H9 (cell line): ENCODE results near the gene CAMKV. TPM values are rescaled to one million over a fixed set of nuclear protein-coding genes. Genes with fewer than 3 reads are reported as not detected.

ENCODE experiments used
- DNase-seq: peaks from one replicate; pipeline ENCODE4 v3.0.0-alpha.2; 2017
- H2AFZ ChIP-seq: one replicate; pipeline ENCODE4 v1.6.1; 2013; ENCODE audit warnings: mild to moderate bottlenecking, low read length, control low read depth, moderate library complexity
- H2AK5ac ChIP-seq: 2 replicates; pipeline ENCODE4 v1.6.1; 2013; ENCODE audit warnings: low read length, control low read depth, mixed read lengths; ENCODE audit not compliant: insufficient read length
- H2BK120ac ChIP-seq: one replicate; pipeline ENCODE4 v1.6.1; 2013; ENCODE audit warnings: low read depth, mild to moderate bottlenecking, low read length, control low read depth, inconsistent platforms; ENCODE audit not compliant: poor library complexity, severe bottlenecking
- H2BK12ac ChIP-seq: 2 replicates; pipeline ENCODE4 v1.6.1; 2013; ENCODE audit warnings: low read length, control low read depth, mixed read lengths, low read depth; ENCODE audit not compliant: insufficient read length
- H2BK15ac ChIP-seq: 2 replicates; pipeline ENCODE4 v1.6.1; 2013; ENCODE audit warnings: low read depth, low read length, control low read depth
- H2BK20ac ChIP-seq: one replicate; pipeline ENCODE4 v1.6.1; 2013; ENCODE audit warnings: low read depth, mild to moderate bottlenecking, low read length, control low read depth, inconsistent platforms; ENCODE audit not compliant: poor library complexity, severe bottlenecking
- H2BK5ac ChIP-seq: 2 replicates; pipeline ENCODE4 v1.6.1; 2013; ENCODE audit warnings: low read length, control low read depth, mixed read lengths; ENCODE audit not compliant: insufficient read length
- H3K14ac ChIP-seq: 2 replicates; pipeline ENCODE4 v1.6.1; 2013; ENCODE audit warnings: low read length, control low read depth; ENCODE audit not compliant: insufficient read depth
- H3K18ac ChIP-seq: 2 replicates; pipeline ENCODE4 v1.6.1; 2013; ENCODE audit warnings: low read depth, mild to moderate bottlenecking, mixed read lengths, low read length, control low read depth; ENCODE audit not compliant: insufficient read length
- H3K23ac ChIP-seq: 2 replicates; pipeline ENCODE4 v1.6.1; 2013; ENCODE audit warnings: low read length, control low read depth, mixed read lengths, low read depth; ENCODE audit not compliant: insufficient read length
- H3K23me2 ChIP-seq: 2 replicates; pipeline ENCODE4 v1.6.1; 2013; ENCODE audit warnings: low read depth, mild to moderate bottlenecking, mixed read lengths, low read length, control low read depth; ENCODE audit not compliant: insufficient read length, poor library complexity, severe bottlenecking
- H3K27ac ChIP-seq: 2 replicates; pipeline ENCODE4 v1.5.1; 2013; ENCODE audit warnings: low read length, control low read depth, mixed read lengths, low read depth; ENCODE audit not compliant: insufficient read length
- H3K27me3 ChIP-seq: 2 replicates; pipeline ENCODE4 v1.6.1; 2013; ENCODE audit warnings: low read length, control low read depth, inconsistent platforms; ENCODE audit not compliant: insufficient read depth
- H3K4ac ChIP-seq: 2 replicates; pipeline ENCODE4 v1.6.1; 2013; ENCODE audit warnings: low read depth, mild to moderate bottlenecking, control low read depth, inconsistent platforms, low read length, moderate library complexity
- H3K4me1 ChIP-seq: 2 replicates; pipeline ENCODE4 v1.6.1; 2013; ENCODE audit warnings: low read length, control low read depth, inconsistent platforms; ENCODE audit not compliant: insufficient read depth
- H3K4me2 ChIP-seq: 2 replicates; pipeline ENCODE4 v1.6.1; 2013; ENCODE audit warnings: low read length, control low read depth, mixed read lengths; ENCODE audit not compliant: insufficient read length, insufficient read depth
- H3K56ac ChIP-seq: 2 replicates; pipeline ENCODE4 v1.6.1; 2013; ENCODE audit warnings: low read depth, mild to moderate bottlenecking, mixed read lengths, low read length, control low read depth; ENCODE audit not compliant: insufficient read length
- H3K79me1 ChIP-seq: 2 replicates; pipeline ENCODE4 v1.6.1; 2013; ENCODE audit warnings: low read depth, mild to moderate bottlenecking, moderate library complexity, low read length, control low read depth, inconsistent platforms; ENCODE audit not compliant: insufficient read depth, poor library complexity, severe bottlenecking
- H3K79me2 ChIP-seq: 2 replicates; pipeline ENCODE4 v1.6.1; 2013; ENCODE audit warnings: low read length, control low read depth, inconsistent platforms; ENCODE audit not compliant: insufficient read depth
- H3K9ac ChIP-seq: 2 replicates; pipeline ENCODE4 v1.6.1; 2013; ENCODE audit warnings: low read length, control low read depth, mixed read lengths; ENCODE audit not compliant: insufficient read length; ENCODE audit errors: extremely low read depth
- H3K9me3 ChIP-seq: one replicate; pipeline ENCODE4 v1.6.1; 2013; ENCODE audit warnings: low read depth, low read length, inconsistent platforms; ENCODE audit not compliant: control insufficient read depth
- H3T11ph ChIP-seq: one replicate; pipeline ENCODE4 v1.6.1; 2013; ENCODE audit warnings: mild to moderate bottlenecking, low read length, control low read depth, inconsistent platforms
- H4K20me1 ChIP-seq: one replicate; pipeline ENCODE4 v1.6.1; 2013; ENCODE audit not compliant: control insufficient read depth, insufficient read length, insufficient read depth
- H4K5ac ChIP-seq: 2 replicates; pipeline ENCODE4 v1.6.1; 2013; ENCODE audit warnings: low read depth, mild to moderate bottlenecking, mixed read lengths, low read length, control low read depth; ENCODE audit not compliant: insufficient read length
- H4K8ac ChIP-seq: replicated peaks from 2 replicates; pipeline ENCODE4 v1.6.1; 2013; ENCODE audit warnings: low read length, control low read depth, mixed read lengths, low read depth; ENCODE audit not compliant: insufficient read length
- H4K91ac ChIP-seq: 2 replicates; pipeline ENCODE4 v1.6.1; 2013; ENCODE audit warnings: low read depth, mild to moderate bottlenecking, moderate library complexity, mixed read lengths, low read length, control low read depth; ENCODE audit not compliant: insufficient read length
- H3K27ac Mint-ChIP-seq, 3 experiments: 2 replicates in 2 of 3; 3 replicates in 1 of 3; pipeline ENCODE4 v1.8.0; 2020 to 2021; ENCODE audit warnings: mixed read lengths in 3 of 3, mild to moderate bottlenecking in 1 of 3, moderate library complexity in 1 of 3
- H3K27me3 Mint-ChIP-seq: 2 replicates; pipeline ENCODE4 v1.8.0; 2021; ENCODE audit warnings: low read depth, mild to moderate bottlenecking, moderate library complexity, mixed read lengths
- H3K36me3 Mint-ChIP-seq, 3 experiments: 2 replicates in 2 of 3; 3 replicates in 1 of 3; pipeline ENCODE4 v1.8.0; 2020 to 2021; ENCODE audit warnings: low read depth in 3 of 3, mixed read lengths in 3 of 3; ENCODE audit not compliant: insufficient read depth in 1 of 3
- H3K4me1 Mint-ChIP-seq, 2 experiments: 2 replicates each; pipeline ENCODE4 v1.8.0; 2020; ENCODE audit warnings: mixed read lengths in 2 of 2
- H3K4me3 Mint-ChIP-seq, 2 experiments: 2 replicates in 1 of 2; 3 replicates in 1 of 2; pipeline ENCODE4 v1.8.0; 2020 to 2021; ENCODE audit warnings: mild to moderate bottlenecking in 2 of 2, mixed read lengths in 2 of 2, moderate library complexity in 1 of 2
- H3K9me3 Mint-ChIP-seq, 2 experiments: 2 replicates in 1 of 2; 3 replicates in 1 of 2; pipeline ENCODE4 v1.8.0; 2020; ENCODE audit warnings: mild to moderate bottlenecking in 2 of 2, mixed read lengths in 2 of 2, moderate library complexity in 1 of 2
- WGBS: extraction: QIAGEN DNeasy Blood & Tissue Kit; methylation state at CpG from one replicate; pipeline ENCODE4 v1.1.7; 2013; ENCODE audit warnings: missing lambda C conversion rate, low lambda C conversion rate, mixed read lengths; ENCODE audit not compliant: insufficient read length; ENCODE audit errors: extremely low coverage; 5-methylcytosine and 5-hydroxymethylcytosine counted together
- total RNA-seq: library from RNA; stranded (reverse); gene quantifications from 2 replicates; pipeline ENCODE4 v1.2.1, GENCODE V29; 2021
- TF ChIP-seq, protein P1 (sequence below): fragments of 200-600 bp; sonication (generic); conservative IDR thresholded peaks from 3 replicates; pipeline ENCODE4 v1.8.0; 2021; ENCODE audit warnings: antibody characterized with exemption, mild to moderate bottlenecking

Gene CAMKV
- total RNA-seq, 1 experiment from 2014 or later: 54.2 TPM

DNA sequence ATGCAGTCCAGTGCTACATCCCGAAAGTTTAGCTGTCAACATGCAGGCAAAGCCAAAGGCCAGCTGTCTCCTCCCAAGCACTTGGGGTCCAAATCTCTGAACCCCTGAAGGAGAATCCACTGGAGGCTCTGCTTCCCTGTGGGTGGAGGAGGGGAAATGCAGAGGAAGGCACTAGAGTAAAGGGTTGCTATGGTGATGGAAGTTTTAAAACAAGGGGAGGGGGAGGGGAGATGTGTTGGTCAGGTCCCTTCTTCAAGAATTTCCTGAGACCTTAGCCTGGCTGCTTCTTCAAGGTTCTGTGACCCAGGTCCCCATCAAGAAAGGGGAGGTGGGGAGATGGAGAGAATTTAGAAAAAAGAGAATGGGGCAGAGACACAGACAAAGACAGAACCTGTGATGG, 2.3 kb downstream of the CAMKV start:
- no peak overlapping the region for H4K91ac ChIP-seq
- H3K4me1 ChIP-seq: peaks cover 10% of the 10 kb centered on the region; the same call in 1 of the 2 replicates
- H2BK12ac ChIP-seq: no peak overlapping the region
- H2BK120ac ChIP-seq: no peak overlapping the region
- peak overlapping the region; percentile 33 to 83; a peak in 4 of 5 replicates for H3K4me3 Mint-ChIP-seq
- H3K9me3 Mint-ChIP-seq: no peaks in the 10 kb centered on the region
- H3K9me3 ChIP-seq: no peaks in the 10 kb centered on the region
- no peak overlapping the region for H3K4me2 ChIP-seq
- no peak overlapping the region for H4K5ac ChIP-seq
- H3K79me1 ChIP-seq: no peaks in the 10 kb centered on the region
- no peaks in the 10 kb centered on the region; a peak in 1 of 7 replicates for H3K36me3 Mint-ChIP-seq
- H3T11ph ChIP-seq: no peak overlapping the region
- no peak overlapping the region for H3K9ac ChIP-seq
- H4K8ac ChIP-seq: no peak overlapping the region
- no peak overlapping the region for H2AFZ ChIP-seq
- no peak overlapping the region for H3K4ac ChIP-seq
- H3K27ac ChIP-seq: no peak overlapping the region
- DNase-seq: no peak
- peaks cover 34 to 56% of the 10 kb centered on the region in 2 experiments for H3K4me1 Mint-ChIP-seq
- no peak overlapping the region for H2AK5ac ChIP-seq
- H2BK15ac ChIP-seq: no peak overlapping the region
- no CpG with 5 or more reads among the region's 1 CpG for whole genome bisulfite sequencing
- peaks cover 7% of the 10 kb centered on the region for H3K23me2 ChIP-seq
- H3K27ac Mint-ChIP-seq: peak overlapping the region in 2 of 3 experiments; percentile 23 to 33; a peak in 2 of 7 replicates
- H3K27me3 Mint-ChIP-seq: peaks cover 25% of the 10 kb centered on the region
- no peaks in the 10 kb centered on the region for H3K79me2 ChIP-seq
- H3K18ac ChIP-seq: no peak overlapping the region
- H3K27me3 ChIP-seq: no peaks in the 10 kb centered on the region
- TF ChIP-seq, protein P1, sequence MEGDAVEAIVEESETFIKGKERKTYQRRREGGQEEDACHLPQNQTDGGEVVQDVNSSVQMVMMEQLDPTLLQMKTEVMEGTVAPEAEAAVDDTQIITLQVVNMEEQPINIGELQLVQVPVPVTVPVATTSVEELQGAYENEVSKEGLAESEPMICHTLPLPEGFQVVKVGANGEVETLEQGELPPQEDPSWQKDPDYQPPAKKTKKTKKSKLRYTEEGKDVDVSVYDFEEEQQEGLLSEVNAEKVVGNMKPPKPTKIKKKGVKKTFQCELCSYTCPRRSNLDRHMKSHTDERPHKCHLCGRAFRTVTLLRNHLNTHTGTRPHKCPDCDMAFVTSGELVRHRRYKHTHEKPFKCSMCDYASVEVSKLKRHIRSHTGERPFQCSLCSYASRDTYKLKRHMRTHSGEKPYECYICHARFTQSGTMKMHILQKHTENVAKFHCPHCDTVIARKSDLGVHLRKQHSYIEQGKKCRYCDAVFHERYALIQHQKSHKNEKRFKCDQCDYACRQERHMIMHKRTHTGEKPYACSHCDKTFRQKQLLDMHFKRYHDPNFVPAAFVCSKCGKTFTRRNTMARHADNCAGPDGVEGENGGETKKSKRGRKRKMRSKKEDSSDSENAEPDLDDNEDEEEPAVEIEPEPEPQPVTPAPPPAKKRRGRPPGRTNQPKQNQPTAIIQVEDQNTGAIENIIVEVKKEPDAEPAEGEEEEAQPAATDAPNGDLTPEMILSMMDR: no peak
- no peaks in the 10 kb centered on the region for H4K20me1 ChIP-seq
- no peak overlapping the region for H3K56ac ChIP-seq
- no peak overlapping the region for H2BK5ac ChIP-seq
- no peak overlapping the region for H3K23ac ChIP-seq
- H3K14ac ChIP-seq: no peak overlapping the region
- no peak overlapping the region for H2BK20ac ChIP-seq
